ENCODE results near the gene NIPSNAP2.

NIPSNAP2 gene

GRCh38 chr7:56033671-56034432 lies 69.5 kb downstream of the NIPSNAP2 start:
- TF ChIP-seq REST (IDR thresholded peaks at IDR 0.05; ENCODE audit: insufficient read depth in 1 of 2, low read depth in 2 of 2, low read length in 2 of 2) (no peak), SIN3A (IDR thresholded peaks at IDR 0.05; ENCODE audit: borderline replicate concordance, insufficient read depth, low read length) (no peak), TAF1 (IDR thresholded peaks at IDR 0.05; ENCODE audit: borderline replicate concordance, insufficient read depth, low read length) (peak; percentile 82), POLR2AphosphoS5 (IDR thresholded peaks at IDR 0.05; ENCODE audit: low read depth, low read length) (peak; percentile 98), FOXP2 (optimal IDR thresholded peaks at IDR 0.05; ENCODE audit: borderline replicate concordance, extremely low read depth, extremely low read length, insufficient read depth) (no peak)

- TF ChIP-seq POLR2AphosphoS5 (IDR thresholded peaks at IDR 0.05; ENCODE audit: low read depth, low read length) (no peak), FOXP2 (optimal IDR thresholded peaks at IDR 0.05; ENCODE audit: borderline replicate concordance, extremely low read depth, extremely low read length, insufficient read depth) (no peak)
These were observed 76.3 kb downstream of the NIPSNAP2 start for GRCh38 chr7:56040730-56041129.

GRCh38 chr7:56046721-56047445 lies 82.5 kb downstream of the NIPSNAP2 start:
- TF ChIP-seq POLR2AphosphoS5 (IDR thresholded peaks at IDR 0.05; ENCODE audit: low read depth, low read length) (no peak), FOXP2 (optimal IDR thresholded peaks at IDR 0.05; ENCODE audit: borderline replicate concordance, extremely low read depth, extremely low read length, insufficient read depth) (no peak)

GRCh38 chr7:56048245-56048644 lies 83.9 kb downstream of the NIPSNAP2 start:
- TF ChIP-seq TAF1 (IDR thresholded peaks at IDR 0.05; ENCODE audit: borderline replicate concordance, insufficient read depth, low read length) (no peak), FOXP2 (optimal IDR thresholded peaks at IDR 0.05; ENCODE audit: borderline replicate concordance, extremely low read depth, extremely low read length, insufficient read depth) (no peak), SIN3A (IDR thresholded peaks at IDR 0.05; ENCODE audit: borderline replicate concordance, insufficient read depth, low read length) (no peak)

Measured in PFSK-1 (cell line).